GM18870 (cell line): ENCODE results near the gene ATP5F1D.

Source experiments
- ATAC-seq: cut with Tn5 transposase; IDR thresholded peaks from one replicate; pipeline ENCODE4 v1.9.1; 2021; ENCODE audit warnings: moderate library complexity; ENCODE audit not compliant: unreplicated experiment

The ATP5F1D gene

GRCh38 chr19:1220976-1221903, 20.3 kb upstream of the ATP5F1D start:
- no peak for ATAC-seq

GRCh38 chr19:1221904-1222255, 19.7 kb upstream of the ATP5F1D start:
- ATAC-seq: no peak

- no peak for ATAC-seq
Observed at GRCh38 chr19:1222394-1222793, 19.2 kb upstream of the ATP5F1D start.

GRCh38 chr19:1223018-1223855, 18.3 kb upstream of the ATP5F1D start:
- ATAC-seq: no peak

GRCh38 chr19:1224047-1224825, 17.3 kb upstream of the ATP5F1D start:
- ATAC-seq: no peak

GRCh38 chr19:1224847-1225246, 16.7 kb upstream of the ATP5F1D start:
- no peak for ATAC-seq

- ATAC-seq: no peak
Observed at GRCh38 chr19:1225440-1226226, 15.9 kb upstream of the ATP5F1D start.

GRCh38 chr19:1226227-1226518, 15.4 kb upstream of the ATP5F1D start:
- ATAC-seq: no peak

GRCh38 chr19:1226522-1227303, 14.8 kb upstream of the ATP5F1D start:
- no peak for ATAC-seq

GRCh38 chr19:1227304-1228054, 14.1 kb upstream of the ATP5F1D start:
- ATAC-seq: no peak

- ATAC-seq: no peak
Observed at GRCh38 chr19:1228161-1228957, 13.2 kb upstream of the ATP5F1D start.

GRCh38 chr19:1229056-1229923, 12.3 kb upstream of the ATP5F1D start:
- ATAC-seq: no peak

GRCh38 chr19:1229924-1230782, 11.4 kb upstream of the ATP5F1D start:
- no peak for ATAC-seq

GRCh38 chr19:1230783-1231489, 10.6 kb upstream of the ATP5F1D start:
- no peak for ATAC-seq

- ATAC-seq: no peak
Observed at GRCh38 chr19:1231729-1232637, 9.6 kb upstream of the ATP5F1D start.
